Endometrial microvascular endothelial cells (primary cell): ENCODE measurements around the gene WDFY3. TPM values are rescaled to one million over a fixed set of nuclear protein-coding genes. Genes with fewer than 3 reads are reported as not detected.
"Not testable (repeated sequence)": the region's sequence is repeated elsewhere in the genome, so short reads cannot be mapped to it uniquely, and the experiment has no call there.

Experiments used
- in situ Hi-C: cut with HindIII; loops from 2 replicates; pipeline ENCODE4 v1.10.0; 2017; ENCODE audit warnings: low sequenced_read_pairs, low pct_unique_long_range_greater_than_20kb; ENCODE audit errors: inconsistent ontology term
- total RNA-seq: library from RNA; depleted of rRNA; stranded (reverse); fragments of >200 nt; gene quantifications from one replicate; pipeline ENCODE4 v1.2.3, GENCODE V29; 2015; ENCODE audit errors: inconsistent ontology term

Gene WDFY3
- total RNA-seq, 1 donor from 2014 or later: 83.7 TPM

DNA sequence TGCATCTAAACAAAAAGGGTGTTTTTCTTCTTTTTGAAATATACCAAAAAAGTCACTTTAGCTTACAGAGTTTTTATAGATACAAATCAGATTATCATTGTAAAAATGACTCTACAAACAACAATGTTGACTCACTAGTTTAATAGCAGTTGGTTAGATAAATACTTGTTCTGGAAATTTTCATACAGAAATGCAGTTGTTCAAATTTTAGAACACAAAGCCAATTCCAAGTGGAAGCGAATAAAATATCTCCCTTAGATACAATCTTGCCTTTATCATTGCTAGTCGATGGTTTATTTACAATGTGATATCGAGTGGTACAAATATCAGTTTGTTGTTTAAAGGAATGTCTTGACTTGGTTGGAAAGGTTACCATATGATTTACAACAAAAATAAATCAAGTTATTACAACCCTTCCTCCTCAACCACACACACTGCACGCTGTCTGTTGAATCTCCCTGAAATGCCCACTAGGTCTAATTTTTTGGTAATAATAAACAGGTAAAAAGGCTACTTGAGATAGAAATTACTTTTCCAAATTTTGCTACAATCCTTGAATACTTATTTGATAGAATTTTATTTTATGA is 268.8 kb downstream of the WDFY3 start:
- in situ Hi-C loops: no loop called here

DNA sequence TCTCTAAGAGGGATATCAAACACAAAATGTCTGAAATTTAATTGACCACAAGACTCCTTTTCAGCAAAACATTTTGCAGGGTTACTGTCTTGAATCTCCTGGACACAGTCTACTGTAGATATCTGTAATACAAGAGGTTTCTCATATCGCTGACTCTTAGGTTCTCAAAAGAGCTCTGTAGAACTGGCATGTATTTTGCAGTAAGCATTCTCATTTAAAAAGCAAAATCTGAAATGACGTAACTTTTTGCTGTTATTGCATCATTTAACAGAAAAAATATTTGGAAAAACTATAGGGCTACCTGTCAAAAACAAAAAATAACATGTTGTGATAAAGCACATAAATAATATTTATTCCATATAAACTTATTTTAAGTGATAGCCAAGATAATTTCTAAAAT is 269.3 kb downstream of the WDFY3 start:
- in situ Hi-C loops: no loop called here

DNA sequence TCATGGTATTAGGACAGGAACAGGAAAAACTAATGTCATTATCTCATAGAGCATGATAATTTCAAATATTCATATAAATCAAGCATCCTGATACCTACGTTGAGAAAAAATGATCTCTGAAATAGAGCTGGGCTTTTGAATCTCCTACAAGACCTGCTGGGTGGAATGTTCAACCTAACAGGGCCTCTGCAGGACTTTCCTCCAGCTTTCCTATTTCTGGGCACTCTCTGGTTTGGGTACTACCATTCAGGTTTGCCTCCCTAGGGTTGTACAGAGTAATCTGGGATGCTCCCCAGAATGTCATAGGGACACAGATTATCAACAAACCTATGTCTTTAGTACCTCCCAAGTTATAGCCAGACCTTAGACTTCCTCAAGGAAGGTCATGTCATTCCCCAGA is 274.7 kb downstream of the WDFY3 start:
- in situ Hi-C loops: no loop called here

- in situ Hi-C loops: no loop called here
These were observed 275.3 kb downstream of the WDFY3 start for GRCh38 chr4:84691170-84691691.

DNA sequence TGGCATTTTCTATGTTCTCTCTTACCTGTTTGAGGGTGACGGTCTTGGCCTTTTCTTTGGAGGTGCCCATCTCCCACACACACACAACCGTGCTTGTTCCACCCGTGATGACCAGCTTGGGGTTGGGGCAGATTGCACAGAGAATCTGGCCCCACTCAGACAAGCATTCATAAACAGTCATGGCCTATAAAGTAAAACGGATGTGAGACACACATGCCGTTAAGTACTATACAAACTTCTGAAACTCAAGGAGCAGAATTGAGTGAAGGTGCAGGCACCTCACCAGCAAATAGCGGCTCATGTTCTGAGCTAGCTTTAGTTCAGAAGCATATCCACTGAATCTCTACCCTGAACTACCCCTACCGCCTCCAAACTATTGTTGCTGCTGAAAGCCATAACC is 276.0 kb downstream of the WDFY3 start:
- in situ Hi-C loops: no loop called here

GRCh38 chr4:84689197-84689596 is 277.3 kb downstream of the WDFY3 start:
- in situ Hi-C loops: no loop called here

- in situ Hi-C loops: no loop called here
These were observed 277.9 kb downstream of the WDFY3 start for GRCh38 chr4:84688605-84689004.

- in situ Hi-C loops: no loop called here
These were observed 281.4 kb downstream of the WDFY3 start for GRCh38 chr4:84685105-84685504.

DNA sequence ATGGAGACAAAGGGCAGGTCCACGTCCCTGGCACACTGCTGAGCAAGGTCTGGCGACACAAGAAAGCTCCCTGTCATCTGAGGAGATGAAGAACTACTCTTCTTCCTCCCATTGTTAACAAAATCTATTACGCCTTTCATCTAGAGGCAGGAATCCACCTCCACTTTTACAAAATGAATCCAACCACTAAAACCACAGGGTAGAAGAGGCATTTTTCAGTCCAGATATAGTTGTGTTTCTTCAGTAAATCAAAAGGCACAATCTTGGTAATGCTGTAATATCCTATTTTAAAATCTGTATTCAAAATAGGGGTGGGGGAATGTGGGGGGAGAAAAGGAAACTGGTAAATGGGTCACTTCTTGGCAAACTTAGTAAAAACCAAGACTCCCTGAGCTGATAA is 282.1 kb downstream of the WDFY3 start:
- in situ Hi-C loops: no loop called here

- in situ Hi-C loops: no loop called here
These were observed 283.2 kb downstream of the WDFY3 start for GRCh38 chr4:84683064-84683850.

DNA sequence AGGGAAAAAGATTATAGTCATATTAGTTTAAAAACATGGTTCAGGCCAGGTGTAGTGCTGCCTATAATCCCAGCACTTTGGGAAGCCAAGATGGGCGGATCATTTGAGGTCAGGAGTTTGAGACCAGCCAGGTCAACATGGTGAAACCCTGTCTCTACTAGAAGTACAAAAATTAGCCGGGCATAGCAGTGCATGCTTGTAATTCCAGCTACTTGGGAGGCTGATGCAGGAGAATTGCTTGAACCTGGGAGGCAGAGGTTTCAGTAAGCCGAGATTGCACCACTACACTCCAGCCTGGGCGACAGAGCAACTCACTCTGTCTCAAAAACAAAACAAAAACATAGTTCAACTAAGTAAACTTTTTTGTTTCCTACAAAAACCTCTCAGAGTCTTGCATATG is 283.8 kb downstream of the WDFY3 start:
- in situ Hi-C loops: not testable (repeated sequence)

GRCh38 chr4:84681486-84682274 is 284.8 kb downstream of the WDFY3 start:
- in situ Hi-C loops: no loop called here

DNA sequence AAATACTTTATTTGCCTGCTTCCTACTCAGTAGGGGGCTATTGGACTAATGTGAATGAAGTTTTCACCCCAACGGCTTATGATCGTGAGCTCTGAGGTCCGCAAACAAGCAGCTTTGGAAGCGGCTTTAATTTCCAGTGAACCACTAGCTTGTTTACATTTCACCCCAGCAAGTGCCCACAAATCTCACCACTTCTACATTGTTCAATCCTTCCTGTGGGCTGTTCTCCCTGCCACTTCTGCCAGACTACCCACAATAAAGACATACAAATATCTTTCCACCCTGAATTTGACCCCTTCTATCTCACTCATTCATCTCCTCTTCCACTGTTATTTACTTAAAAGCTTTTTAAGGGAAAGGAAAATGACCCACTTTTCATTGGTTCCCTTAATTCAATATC is 285.5 kb downstream of the WDFY3 start:
- in situ Hi-C loops: no loop called here

DNA sequence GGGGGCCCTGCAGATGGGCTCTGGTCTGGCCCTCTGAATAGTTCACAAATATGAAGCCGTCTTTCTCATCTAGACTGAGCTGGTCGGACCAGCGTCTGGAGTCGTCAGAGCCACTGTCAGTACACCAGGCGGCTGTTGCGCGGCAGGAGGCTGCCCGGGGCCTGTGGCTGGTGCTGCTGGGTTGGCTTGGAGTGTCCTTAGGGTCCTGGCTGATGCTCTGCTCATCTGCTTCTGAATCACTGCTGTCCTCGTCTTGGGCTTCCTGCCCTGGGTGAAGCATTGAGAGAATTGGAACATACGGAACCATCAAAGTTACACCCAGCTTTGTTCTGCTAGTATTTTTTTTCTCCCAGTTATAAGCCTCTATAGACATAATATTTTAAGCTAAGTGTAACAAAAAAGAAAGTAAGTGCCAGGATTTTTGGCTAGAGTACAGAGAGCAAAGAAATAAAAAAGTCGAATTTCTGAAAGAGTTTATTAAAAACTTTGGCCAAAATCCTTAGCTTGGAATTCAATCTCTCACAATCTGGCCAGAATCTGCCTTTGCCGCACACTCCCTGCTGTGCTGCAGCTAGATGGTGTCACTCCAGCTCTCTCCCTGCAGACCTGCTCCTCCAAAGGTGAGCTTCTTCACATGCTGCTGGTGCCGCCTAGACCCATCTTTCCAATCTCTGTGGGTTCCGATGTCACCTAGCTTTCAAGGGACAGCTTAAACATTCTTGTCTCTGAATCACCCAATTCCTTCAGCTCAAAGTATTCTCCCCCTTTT is 287.3 kb downstream of the WDFY3 start:
- in situ Hi-C loops: no loop called here

DNA sequence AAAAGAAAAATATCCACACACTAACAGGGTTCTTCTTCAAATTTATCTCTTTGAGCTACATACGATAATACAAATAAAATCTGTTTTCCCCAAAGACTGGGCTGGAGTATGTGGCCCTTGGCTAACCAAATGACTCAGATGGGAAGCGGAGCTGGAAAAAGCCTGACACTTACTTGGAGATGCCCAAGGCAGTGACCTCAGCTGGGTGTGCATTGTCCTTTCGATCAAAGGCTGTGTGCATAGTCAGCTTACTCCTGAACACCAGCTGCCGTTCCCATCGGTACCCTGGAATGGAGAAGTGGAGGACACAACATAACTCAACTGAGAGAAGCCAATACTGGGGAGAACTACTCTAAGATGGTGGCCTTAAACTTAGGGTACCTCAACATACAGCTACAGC is 288.5 kb downstream of the WDFY3 start:
- in situ Hi-C loops: no loop called here

DNA sequence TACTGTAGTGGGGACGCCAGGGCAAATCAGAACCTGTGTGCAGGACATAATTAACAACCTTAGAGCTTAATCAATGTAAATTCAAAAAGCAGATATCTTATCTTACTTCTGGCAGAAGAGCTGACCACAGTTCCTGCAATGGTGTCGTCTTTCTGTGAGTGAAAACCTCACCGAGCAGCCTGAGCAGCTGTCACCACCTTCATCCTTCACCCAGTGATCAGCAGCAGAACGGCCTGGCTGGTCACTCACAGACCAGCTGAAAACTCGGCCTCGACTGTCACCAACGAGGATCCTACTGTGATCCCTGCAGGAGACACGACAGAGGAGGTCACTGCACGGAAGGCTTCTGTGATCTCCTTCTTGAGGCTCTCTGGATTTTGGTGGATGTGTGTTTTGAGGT is 289.4 kb downstream of the WDFY3 start:
- in situ Hi-C loops: no loop called here

DNA sequence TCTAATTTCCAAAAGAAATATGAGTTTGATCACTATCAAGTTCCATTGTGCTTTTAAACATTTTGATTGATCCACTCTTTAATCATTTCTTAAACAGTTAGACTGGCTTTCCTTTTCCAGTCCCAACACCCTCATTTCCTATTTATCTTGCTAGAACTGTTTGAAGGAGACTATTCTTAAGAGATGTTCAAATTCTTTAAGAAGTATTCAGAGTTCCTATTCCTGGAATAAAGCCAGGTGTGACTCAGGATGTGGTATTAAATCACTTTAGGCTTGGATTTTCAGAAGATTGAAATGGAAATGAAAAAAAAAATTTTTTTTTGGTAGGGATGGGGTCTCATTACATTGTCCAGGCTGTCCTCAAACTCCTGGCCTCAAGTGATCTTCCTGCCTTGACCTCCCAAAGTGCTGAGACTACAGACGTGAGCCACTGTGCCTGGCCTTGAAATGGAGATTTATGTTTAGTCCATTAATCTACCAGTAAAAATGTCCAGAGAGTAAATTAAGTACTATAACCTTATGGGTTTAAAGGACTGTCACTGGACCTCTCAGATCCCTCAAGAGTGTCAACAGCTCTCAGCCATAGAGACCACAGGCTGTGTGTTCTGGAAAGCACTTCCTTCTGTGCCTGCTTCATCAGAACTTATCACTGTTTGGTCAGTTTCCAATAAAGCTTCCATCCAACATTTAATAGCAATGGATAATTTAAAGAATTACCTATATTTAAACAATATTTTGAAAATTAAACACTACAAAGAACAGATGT is 292.8 kb downstream of the WDFY3 start:
- in situ Hi-C loops: no loop called here

GRCh38 chr4:84672177-84672576 is 294.3 kb downstream of the WDFY3 start:
- in situ Hi-C loops: no loop called here
